C4-2B (cell line): ENCODE results near the gene PELO.
"Not testable (repeated sequence)": the region's sequence is repeated elsewhere in the genome, so short reads cannot be mapped to it uniquely, and the experiment has no call there.

Experiments used
- H3K27ac ChIP-seq: fragments of 450-650 bp; 2 replicates; pipeline ENCODE4 v1.5.1; 2017
- CTCF ChIP-seq: fragments of 450-650 bp; conservative IDR thresholded peaks from 2 replicates; pipeline ENCODE4 v1.5.1; 2017; ENCODE audit warnings: mild to moderate bottlenecking
- ZFX ChIP-seq: fragments of 450-650 bp; IDR thresholded peaks from 2 replicates; pipeline ENCODE4 v1.6.1; 2017

PELO gene

GRCh38 chr5:52787600-52788504, at the start of gene PELO, which contains the start of gene ITGA1:
Gene PELO, plus strand, starts transcription at chr5:52787916. Its CDS starts 12,479 bp downstream, at chr5:52800395.
Gene ITGA1, plus strand, starts transcription at chr5:52787916. Its CDS starts 438 bp downstream, at chr5:52788354.
- TF ChIP-seq ZFX (no peak), CTCF (peak; percentile 26)
- H3K27ac ChIP-seq = peak within 1 kb of the TSS; percentile 8; the same call in 1 of the 2 replicates

- no peak overlapping the region for H3K27ac ChIP-seq
- TF ChIP-seq ZFX = no peak
- TF ChIP-seq CTCF = no peak
Observed at GRCh38 chr5:52738095-52738506, 49.6 kb upstream of the PELO start.

- TF ChIP-seq ZFX = no peak
- TF ChIP-seq CTCF = no peak
- no peak overlapping the region for H3K27ac ChIP-seq
Observed at GRCh38 chr5:52740007-52740406, 47.7 kb upstream of the PELO start.

GRCh38 chr5:52743012-52743411, 44.7 kb upstream of the PELO start:
- no peak overlapping the region for H3K27ac ChIP-seq
- TF ChIP-seq CTCF = no peak
- no peak for TF ChIP-seq ZFX

- H3K27ac ChIP-seq = no peak overlapping the region
Observed at GRCh38 chr5:52743529-52743928, 44.2 kb upstream of the PELO start.

GRCh38 chr5:52743970-52744369, 43.7 kb upstream of the PELO start:
- TF ChIP-seq CTCF (no peak), ZFX (no peak)
- no peak overlapping the region for H3K27ac ChIP-seq

More at GRCh38 chr5:52743529-52743928, 44.2 kb upstream of the PELO start:
- TF ChIP-seq ZFX = no peak
- TF ChIP-seq CTCF = no peak

GRCh38 chr5:52744867-52745458, 42.8 kb upstream of the PELO start:
- not testable (repeated sequence) for H3K27ac ChIP-seq
